Hepatocyte (in vitro differentiated cells): Measurements from ENCODE around the gene SLC9A8.
"Not testable (repeated sequence)": the region's sequence is repeated elsewhere in the genome, so short reads cannot be mapped to it uniquely, and the experiment has no call there.

ENCODE experiments used
- CTCF ChIP-seq: fragments of 200-600 bp; sonication (generic); IDR thresholded peaks from 2 replicates; pipeline ENCODE4 v1.5.1; 2016; ENCODE audit warnings: antibody characterized with exemption, mild to moderate bottlenecking; ENCODE audit not compliant: poor library complexity
- EZH2 ChIP-seq: fragments of 200-600 bp; sonication (generic); IDR thresholded peaks from 2 replicates; pipeline ENCODE4 v1.6.1; 2016; ENCODE audit warnings: antibody characterized with exemption, mild to moderate bottlenecking, borderline replicate concordance

GRCh38 chr20:49861232-49861631 is 48.6 kb downstream of the SLC9A8 start:
- not testable (repeated sequence) for TF ChIP-seq CTCF, EZH2
